ENCODE measurements around the gene TRO.

TRO gene

GRCh38 chrX:54935306-54935705 is 14.7 kb downstream of the TRO start:
- TF ChIP-seq EZH2phosphoT487 (IDR thresholded peaks at IDR 0.05; ENCODE audit: borderline replicate concordance) (no peak), CTCF (conservative IDR thresholded peaks at IDR 0.05; ENCODE audit: low read length) (no peak)
- no peaks in the 10 kb centered on the region for H3K27me3 ChIP-seq (ENCODE audit: insufficient read depth, low read length, poor library complexity, severe bottlenecking)
- no peaks in the 10 kb centered on the region for H3K9me2 ChIP-seq (replicated peaks; ENCODE audit: low read depth, low read length)

GRCh38 chrX:54937416-54937815 is 16.8 kb downstream of the TRO start:
- Histone ChIP-seq H3F3A (ENCODE audit: low read depth) (no peaks in the 10 kb centered on the region), H3K36me3 (ENCODE audit: insufficient read depth, low read length) (no peaks in the 10 kb centered on the region), H3K4me1 (ENCODE audit: insufficient read depth, low read length, poor library complexity, severe bottlenecking) (no peaks in the 10 kb centered on the region), H2AFZ (ENCODE audit: low read length) (no peak overlapping the region), H3K9ac (ENCODE audit: low read depth, low read length, poor library complexity, severe bottlenecking) (no peak overlapping the region), H3K4me3 (ENCODE audit: low read length, poor library complexity, severe bottlenecking) (no peak overlapping the region), H3K4me2 (ENCODE audit: low read depth, low read length, poor library complexity, severe bottlenecking) (no peak overlapping the region), H3K9me2 (replicated peaks; ENCODE audit: low read depth, low read length) (no peaks in the 10 kb centered on the region), H3K27me3 (ENCODE audit: insufficient read depth, low read length, poor library complexity, severe bottlenecking) (no peaks in the 10 kb centered on the region), H3K9me3 (ENCODE audit: insufficient read depth, low read depth, low read length) (no peaks in the 10 kb centered on the region), H4K20me1 (ENCODE audit: insufficient read depth, low read length, poor library complexity, severe bottlenecking) (no peaks in the 10 kb centered on the region), H3K79me2 (ENCODE audit: insufficient read depth, low read length) (no peaks in the 10 kb centered on the region)
- no peak for TF ChIP-seq EZH2phosphoT487 (IDR thresholded peaks at IDR 0.05; ENCODE audit: borderline replicate concordance)
- no peak for TF ChIP-seq CTCF (conservative IDR thresholded peaks at IDR 0.05; ENCODE audit: low read length)

More at GRCh38 chrX:54935306-54935705, 14.7 kb downstream of the TRO start:
- Histone ChIP-seq H3K4me1 (ENCODE audit: insufficient read depth, low read length, poor library complexity, severe bottlenecking) (no peaks in the 10 kb centered on the region), H2AFZ (ENCODE audit: low read length) (no peak overlapping the region), H3K9me3 (ENCODE audit: insufficient read depth, low read depth, low read length) (no peaks in the 10 kb centered on the region), H3K4me3 (ENCODE audit: low read length, poor library complexity, severe bottlenecking) (no peak overlapping the region), H3K36me3 (ENCODE audit: insufficient read depth, low read length) (no peaks in the 10 kb centered on the region; the same call in 1 of the 2 replicates), H3K79me2 (ENCODE audit: insufficient read depth, low read length) (no peaks in the 10 kb centered on the region), H3K9ac (ENCODE audit: low read depth, low read length, poor library complexity, severe bottlenecking) (no peak overlapping the region), H3F3A (ENCODE audit: low read depth) (no peaks in the 10 kb centered on the region), H4K20me1 (ENCODE audit: insufficient read depth, low read length, poor library complexity, severe bottlenecking) (no peaks in the 10 kb centered on the region), H3K4me2 (ENCODE audit: low read depth, low read length, poor library complexity, severe bottlenecking) (no peak overlapping the region)

- H3K36me3 ChIP-seq (ENCODE audit: insufficient read depth, low read length) = no peaks in the 10 kb centered on the region
- no peaks in the 10 kb centered on the region for H3K9me3 ChIP-seq (ENCODE audit: insufficient read depth, low read depth, low read length)
- H2AFZ ChIP-seq (ENCODE audit: low read length) = no peak overlapping the region
- no peaks in the 10 kb centered on the region for H3F3A ChIP-seq (ENCODE audit: low read depth)
- H3K4me3 ChIP-seq (ENCODE audit: low read length, poor library complexity, severe bottlenecking) = no peak overlapping the region
- no peaks in the 10 kb centered on the region for H3K9me2 ChIP-seq (replicated peaks; ENCODE audit: low read depth, low read length)
- H3K4me2 ChIP-seq (ENCODE audit: low read depth, low read length, poor library complexity, severe bottlenecking) = no peak overlapping the region
- no peaks in the 10 kb centered on the region for H4K20me1 ChIP-seq (ENCODE audit: insufficient read depth, low read length, poor library complexity, severe bottlenecking)
- H3K4me1 ChIP-seq (ENCODE audit: insufficient read depth, low read length, poor library complexity, severe bottlenecking) = no peaks in the 10 kb centered on the region
- TF ChIP-seq CTCF (conservative IDR thresholded peaks at IDR 0.05; ENCODE audit: low read length) = no peak
- H3K79me2 ChIP-seq (ENCODE audit: insufficient read depth, low read length) = no peaks in the 10 kb centered on the region
- H3K27me3 ChIP-seq (ENCODE audit: insufficient read depth, low read length, poor library complexity, severe bottlenecking) = no peaks in the 10 kb centered on the region
- H3K9ac ChIP-seq (ENCODE audit: low read depth, low read length, poor library complexity, severe bottlenecking) = no peak overlapping the region
Observed at GRCh38 chrX:54944816-54945215, 24.2 kb downstream of the TRO start.

All from Loucy (cell line).